Breast epithelium (tissue), 3 donors: ENCODE data around the gene HSD17B2.

ENCODE experiments used
- CTCF ChIP-seq, 3 donors: fragments of 450-650 bp; IDR thresholded peaks; one replicate each; pipeline ENCODE4 v1.5.1; 2016 to 2017; ENCODE audit warnings: antibody characterized with exemption in 3 of 3, mild to moderate bottlenecking in 3 of 3, moderate library complexity in 3 of 3
- POLR2A ChIP-seq: fragments of 450-650 bp; IDR thresholded peaks from one replicate; pipeline ENCODE4 v1.6.1; 2016; ENCODE audit warnings: antibody characterized with exemption, mild to moderate bottlenecking, moderate library complexity
- POLR2AphosphoS5 ChIP-seq, 3 donors: sonication (generic); formaldehyde crosslinking; IDR thresholded peaks; one replicate each; pipeline ENCODE4 v1.6.1; 2017; ENCODE audit warnings: antibody characterized with exemption in 3 of 3

- TF ChIP-seq CTCF (IDR thresholded peaks at IDR 0.05) (no peak), POLR2AphosphoS5 (IDR thresholded peaks at IDR 0.05) (no peak), POLR2A (no peak)
These were observed 32.8 kb downstream of the HSD17B2 start for GRCh38 chr16:82067804-82068325.
